Measurements from ENCODE around the gene RANBP9.

RANBP9 gene

GRCh38 chr6:13579911-13580310 is 131.7 kb downstream of the RANBP9 start:
- TF ChIP-seq TAF1 (IDR thresholded peaks at IDR 0.05; ENCODE audit: borderline replicate concordance, insufficient read depth, low read length) (no peak), REST (IDR thresholded peaks at IDR 0.05; ENCODE audit: insufficient read depth in 1 of 2, low read depth in 2 of 2, low read length in 2 of 2) (no peak), FOXP2 (optimal IDR thresholded peaks at IDR 0.05; ENCODE audit: borderline replicate concordance, extremely low read depth, extremely low read length, insufficient read depth) (no peak), POLR2AphosphoS5 (IDR thresholded peaks at IDR 0.05; ENCODE audit: low read depth, low read length) (no peak), SIN3A (IDR thresholded peaks at IDR 0.05; ENCODE audit: borderline replicate concordance, insufficient read depth, low read length) (no peak)

- TF ChIP-seq REST (IDR thresholded peaks at IDR 0.05; ENCODE audit: insufficient read depth in 1 of 2, low read depth in 2 of 2, low read length in 2 of 2) (no peak), SIN3A (IDR thresholded peaks at IDR 0.05; ENCODE audit: borderline replicate concordance, insufficient read depth, low read length) (no peak), POLR2AphosphoS5 (IDR thresholded peaks at IDR 0.05; ENCODE audit: low read depth, low read length) (no peak), FOXP2 (optimal IDR thresholded peaks at IDR 0.05; ENCODE audit: borderline replicate concordance, extremely low read depth, extremely low read length, insufficient read depth) (no peak), TAF1 (IDR thresholded peaks at IDR 0.05; ENCODE audit: borderline replicate concordance, insufficient read depth, low read length) (no peak)
These were observed 133.7 kb downstream of the RANBP9 start for GRCh38 chr6:13577926-13578325.

- TF ChIP-seq FOXP2 (optimal IDR thresholded peaks at IDR 0.05; ENCODE audit: borderline replicate concordance, extremely low read depth, extremely low read length, insufficient read depth), result no peak
- no peak for TF ChIP-seq POLR2AphosphoS5 (IDR thresholded peaks at IDR 0.05; ENCODE audit: low read depth, low read length)
- no peak for TF ChIP-seq REST (IDR thresholded peaks at IDR 0.05; ENCODE audit: insufficient read depth in 1 of 2, low read depth in 2 of 2, low read length in 2 of 2)
These were observed 135.6 kb downstream of the RANBP9 start for GRCh38 chr6:13576017-13576416.

GRCh38 chr6:13575377-13575775 is 136.3 kb downstream of the RANBP9 start:
- TF ChIP-seq SIN3A (IDR thresholded peaks at IDR 0.05; ENCODE audit: borderline replicate concordance, insufficient read depth, low read length), result no peak
- TF ChIP-seq TAF1 (IDR thresholded peaks at IDR 0.05; ENCODE audit: borderline replicate concordance, insufficient read depth, low read length), result no peak
- TF ChIP-seq POLR2AphosphoS5 (IDR thresholded peaks at IDR 0.05; ENCODE audit: low read depth, low read length), result no peak
- no peak for TF ChIP-seq FOXP2 (optimal IDR thresholded peaks at IDR 0.05; ENCODE audit: borderline replicate concordance, extremely low read depth, extremely low read length, insufficient read depth)
- TF ChIP-seq REST (IDR thresholded peaks at IDR 0.05; ENCODE audit: insufficient read depth in 1 of 2, low read depth in 2 of 2, low read length in 2 of 2), result no peak

Data from PFSK-1 (cell line).